Endothelial cell of umbilical vein (primary cell): ENCODE results near the gene GRAMD2B.

Source experiments
- EZH2 ChIP-seq: IDR thresholded peaks from 2 replicates; pipeline ENCODE4 v1.6.1; 2012; ENCODE audit warnings: borderline replicate concordance, low read depth, mild to moderate bottlenecking, moderate library complexity, low read length, inconsistent platforms; ENCODE audit not compliant: severe bottlenecking
- JUN ChIP-seq: IDR thresholded peaks from 2 replicates; pipeline ENCODE4 v1.6.1; 2011; ENCODE audit warnings: borderline replicate concordance, low read depth; ENCODE audit not compliant: insufficient read length, insufficient read depth
- POLR2A ChIP-seq: IDR thresholded peaks from 2 replicates; pipeline ENCODE4 v1.6.1; 2012; ENCODE audit warnings: low read depth, mild to moderate bottlenecking, control low read depth, low read length
- POLR2AphosphoS5 ChIP-seq: IDR thresholded peaks from 2 replicates; pipeline ENCODE4 v1.6.1; 2012; ENCODE audit warnings: low read depth, mild to moderate bottlenecking, control low read depth, low read length, moderate library complexity; ENCODE audit not compliant: insufficient read depth
- TF ChIP-seq, protein P1 (sequence below), 2 donors: IDR thresholded peaks; 1 replicate in 1 of 2; 2 replicates in 1 of 2; pipeline ENCODE4 v1.5.1; 2011; ENCODE audit warnings: low read length in 2 of 2, mild to moderate bottlenecking in 2 of 2, moderate library complexity in 2 of 2, control low read depth in 1 of 2, inconsistent platforms in 1 of 2, low read depth in 1 of 2; ENCODE audit not compliant: insufficient read depth in 1 of 2; ENCODE audit errors: extremely low read depth in 1 of 2
- TF ChIP-seq, protein P2 (sequence below): IDR thresholded peaks from 2 replicates; pipeline ENCODE4 v1.6.1; 2011; ENCODE audit not compliant: insufficient read depth, insufficient read length

GRCh38 chr5:126492939-126493338 lies 69.7 kb downstream of the GRAMD2B start:
- no peak for TF ChIP-seq POLR2AphosphoS5
- TF ChIP-seq, protein P1, sequence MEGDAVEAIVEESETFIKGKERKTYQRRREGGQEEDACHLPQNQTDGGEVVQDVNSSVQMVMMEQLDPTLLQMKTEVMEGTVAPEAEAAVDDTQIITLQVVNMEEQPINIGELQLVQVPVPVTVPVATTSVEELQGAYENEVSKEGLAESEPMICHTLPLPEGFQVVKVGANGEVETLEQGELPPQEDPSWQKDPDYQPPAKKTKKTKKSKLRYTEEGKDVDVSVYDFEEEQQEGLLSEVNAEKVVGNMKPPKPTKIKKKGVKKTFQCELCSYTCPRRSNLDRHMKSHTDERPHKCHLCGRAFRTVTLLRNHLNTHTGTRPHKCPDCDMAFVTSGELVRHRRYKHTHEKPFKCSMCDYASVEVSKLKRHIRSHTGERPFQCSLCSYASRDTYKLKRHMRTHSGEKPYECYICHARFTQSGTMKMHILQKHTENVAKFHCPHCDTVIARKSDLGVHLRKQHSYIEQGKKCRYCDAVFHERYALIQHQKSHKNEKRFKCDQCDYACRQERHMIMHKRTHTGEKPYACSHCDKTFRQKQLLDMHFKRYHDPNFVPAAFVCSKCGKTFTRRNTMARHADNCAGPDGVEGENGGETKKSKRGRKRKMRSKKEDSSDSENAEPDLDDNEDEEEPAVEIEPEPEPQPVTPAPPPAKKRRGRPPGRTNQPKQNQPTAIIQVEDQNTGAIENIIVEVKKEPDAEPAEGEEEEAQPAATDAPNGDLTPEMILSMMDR (IDR thresholded peaks at IDR 0.05; ENCODE audit: extremely low read depth in 1 of 2, insufficient read depth in 1 of 2, low read depth in 1 of 2, low read length in 2 of 2): no peak
- no peak for TF ChIP-seq EZH2
- TF ChIP-seq JUN: no peak
- TF ChIP-seq, protein P2, sequence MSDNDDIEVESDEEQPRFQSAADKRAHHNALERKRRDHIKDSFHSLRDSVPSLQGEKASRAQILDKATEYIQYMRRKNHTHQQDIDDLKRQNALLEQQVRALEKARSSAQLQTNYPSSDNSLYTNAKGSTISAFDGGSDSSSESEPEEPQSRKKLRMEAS: no peak
- no peak for TF ChIP-seq POLR2A
